ENCODE data around the gene SPATA20. TPM values are rescaled to one million over a fixed set of nuclear protein-coding genes. Genes with fewer than 3 reads are reported as not detected.

SPATA20 gene
- total and polyA plus RNA-seq, 2 of the 8 experiments (the other 6 are each of a cell fraction or from before 2014, with no cell fraction given): 16.2 to 17.5 TPM

DNA sequence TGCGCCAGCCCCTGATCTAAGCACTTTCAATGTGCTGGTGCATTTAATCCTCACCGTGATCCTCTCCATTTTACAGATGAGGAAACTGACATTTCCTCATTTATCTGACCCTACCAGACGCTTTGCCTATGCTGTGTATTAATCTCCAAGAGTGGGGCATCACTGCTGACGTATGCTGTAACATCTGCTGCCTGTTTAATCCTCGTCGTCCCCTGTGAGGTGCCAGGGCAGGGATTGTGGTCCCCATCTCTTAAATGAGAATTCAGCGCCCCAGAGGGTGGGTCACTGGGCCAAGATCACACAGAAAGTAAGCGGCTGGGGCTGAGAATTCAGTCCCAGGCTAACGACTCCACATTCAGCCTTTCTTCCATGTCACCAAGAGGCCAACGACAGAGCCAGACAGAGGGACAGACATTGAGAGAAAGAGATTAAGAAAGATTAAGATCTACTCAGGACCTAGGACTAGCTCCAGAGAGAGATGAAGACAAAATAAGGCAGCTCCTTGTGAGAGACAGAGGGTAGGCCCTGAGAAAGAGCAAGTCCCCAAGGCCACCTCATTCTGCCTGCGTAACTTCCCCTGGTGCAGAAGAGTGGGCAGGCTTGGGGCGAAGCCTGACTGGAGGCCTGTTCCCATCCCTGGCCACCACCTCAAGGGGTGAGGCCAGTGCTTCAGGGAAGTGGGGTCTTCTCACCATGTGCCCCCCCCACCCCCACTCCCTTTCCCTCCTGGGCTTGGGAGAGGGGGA, 27.1 kb downstream of the SPATA20 start:
- Histone ChIP-seq H2BK120ac (replicated peaks; ENCODE audit: low read depth, low read length) (no peak overlapping the region), H3K27ac (ENCODE audit: low read depth, low read length) (no peak overlapping the region), H3K4me1 (replicated peaks in 1 of 4; ENCODE audit: control insufficient read depth in 3 of 4, insufficient read depth in 4 of 4, low read length in 3 of 4) (peaks cover 0 to 9% (median 6%) of the 10 kb centered on the region in 4 experiments; a peak in 4 of 7 replicates), H4K20me1 (replicated peaks in 1 of 2; ENCODE audit: control insufficient read depth in 1 of 2, insufficient read depth in 2 of 2, low read length in 2 of 2) (peaks cover 2 to 7% of the 10 kb centered on the region in 2 experiments), H3K4me2 (ENCODE audit: insufficient read depth in 1 of 2, low read depth in 2 of 2, low read length in 2 of 2) (no peak overlapping the region), H3K14ac (ENCODE audit: insufficient read length) (no peak overlapping the region), H3K27me3 (replicated peaks in 1 of 4; ENCODE audit: control insufficient read depth in 3 of 4, extremely low read depth in 1 of 4, insufficient read depth in 3 of 4, low read length in 3 of 4) (no peaks in the 10 kb centered on the region), H2BK12ac (ENCODE audit: low read depth, low read length) (no peak overlapping the region), H3K79me2 (ENCODE audit: control insufficient read depth in 1 of 2, insufficient read depth in 2 of 2, low read length in 2 of 2) (no peaks in the 10 kb centered on the region), H2BK5ac (ENCODE audit: low read depth, low read length) (no peak overlapping the region), H2AK5ac (ENCODE audit: low read depth, low read length) (no peak overlapping the region), H3K4me3 (ENCODE audit: extremely low read depth in 1 of 4, insufficient read depth in 2 of 4, low read depth in 3 of 4, low read length in 4 of 4) (no peak overlapping the region), H3K23me2 (ENCODE audit: low read depth, low read length) (0 out of 2 replicates have a peak, but pooled peaks cover 3% of the 10 kb centered on the region), H4K91ac (replicated peaks; ENCODE audit: insufficient read length, low read length) (no peak overlapping the region), H3K4ac (replicated peaks; ENCODE audit: insufficient read length, low read depth, low read length) (peak overlapping the region; percentile 23), H2BK20ac (ENCODE audit: low read length) (no peak overlapping the region), H3K9ac (replicated peaks in 1 of 4; ENCODE audit: extremely low read depth in 1 of 4, low read depth in 3 of 4, low read length in 3 of 4) (no peak overlapping the region), H3K23ac (ENCODE audit: insufficient read length) (no peak overlapping the region), H3K56ac (replicated peaks; ENCODE audit: insufficient read length, low read depth, low read length) (no peak overlapping the region), H3K79me1 (ENCODE audit: low read depth, low read length) (no peaks in the 10 kb centered on the region), H2AFZ (ENCODE audit: low read length) (no peak overlapping the region), H3K18ac (ENCODE audit: extremely low read depth, low read length) (no peak overlapping the region), H3K9me3 (ENCODE audit: insufficient read depth in 2 of 2, low read depth in 1 of 2, low read length in 1 of 2) (no peaks in the 10 kb centered on the region), H2BK15ac (ENCODE audit: low read length) (no peak overlapping the region), H4K8ac (ENCODE audit: extremely low read depth, insufficient read depth, low read length) (no peak overlapping the region), H4K5ac (ENCODE audit: insufficient read length, low read depth, low read length) (no peak overlapping the region), H3K36me3 (ENCODE audit: control insufficient read depth in 2 of 4, insufficient read depth in 4 of 4, low read length in 3 of 4) (peaks cover 0 to 3% (median 0%) of the 10 kb centered on the region in 4 experiments; a peak in 1 of 8 replicates)
- CTCF ChIA-PET (ENCODE audit: partially characterized antibody): interaction anchor here (0.5 to 5.0 kb wide), 16 partner anchors 11 to 204 kb away, joined by 3 to 45 read pairs (median 5); no protein-coding TSS in a partner anchor
- 89% methylated on average over 12 of the region's 12 CpGs; no CpG with 5 or more reads in 1 of the 2 experiments for WGBS, 2 experiments (ENCODE audit: extremely low coverage in 1 of 2, insufficient coverage in 1 of 2, insufficient read length in 1 of 2, insufficient replicate concordance in 2 of 2, low coverage in 1 of 2, low lambda C conversion rate in 2 of 2, missing lambda C conversion rate in 1 of 2)
- FAIRE-seq (no peak), DNase-seq (ENCODE audit: low read depth in 1 of 2, low spot score in 2 of 2) (no peak)
- POLR2A ChIA-PET (ENCODE audit: partially characterized antibody): no interaction called here
- TF ChIP-seq, protein P1, sequence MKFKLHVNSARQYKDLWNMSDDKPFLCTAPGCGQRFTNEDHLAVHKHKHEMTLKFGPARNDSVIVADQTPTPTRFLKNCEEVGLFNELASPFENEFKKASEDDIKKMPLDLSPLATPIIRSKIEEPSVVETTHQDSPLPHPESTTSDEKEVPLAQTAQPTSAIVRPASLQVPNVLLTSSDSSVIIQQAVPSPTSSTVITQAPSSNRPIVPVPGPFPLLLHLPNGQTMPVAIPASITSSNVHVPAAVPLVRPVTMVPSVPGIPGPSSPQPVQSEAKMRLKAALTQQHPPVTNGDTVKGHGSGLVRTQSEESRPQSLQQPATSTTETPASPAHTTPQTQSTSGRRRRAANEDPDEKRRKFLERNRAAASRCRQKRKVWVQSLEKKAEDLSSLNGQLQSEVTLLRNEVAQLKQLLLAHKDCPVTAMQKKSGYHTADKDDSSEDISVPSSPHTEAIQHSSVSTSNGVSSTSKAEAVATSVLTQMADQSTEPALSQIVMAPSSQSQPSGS (IDR thresholded peaks at IDR 0.05; ENCODE audit: low read length): no peak
- TF ChIP-seq MAFK (IDR thresholded peaks at IDR 0.05; ENCODE audit: low read depth, low read length) (no peak), JUN (IDR thresholded peaks at IDR 0.05; ENCODE audit: low read depth, low read length) (no peak), BCL11A (IDR thresholded peaks at IDR 0.05; ENCODE audit: low read depth in 2 of 2, low read length in 2 of 2) (no peak), KDM4A (IDR thresholded peaks at IDR 0.05; ENCODE audit: low read depth, low read length, severe bottlenecking) (no peak), POLR2A (IDR thresholded peaks at IDR 0.05; ENCODE audit: control extremely low read depth in 1 of 2, low read depth in 2 of 2, low read length in 2 of 2) (no peak), SAP30 (IDR thresholded peaks at IDR 0.05; ENCODE audit: insufficient read depth, insufficient replicate concordance, low read length) (no peak), CBX8 (IDR thresholded peaks at IDR 0.05; ENCODE audit: borderline replicate concordance, low read depth, low read length) (no peak), TCF12 (IDR thresholded peaks at IDR 0.05; ENCODE audit: low read depth, low read length) (no peak), GABPA (IDR thresholded peaks at IDR 0.05; ENCODE audit: borderline replicate concordance, insufficient read depth, low read length) (no peak), TAF7 (optimal IDR thresholded peaks at IDR 0.05; ENCODE audit: borderline replicate concordance, low read depth, low read length) (no peak)
